ENCODE results near the gene FALEC. TPM values are rescaled to one million over a fixed set of nuclear protein-coding genes. Genes with fewer than 3 reads are reported as not detected.

FALEC gene
- total and polyA plus RNA-seq, 9 of the 15 experiments (the other 6 are each of a cell fraction or from before 2014, with no cell fraction given) = 0.15 to 1.8 (median 0.53) TPM; not detected in 5

GRCh38 chr1:150561974-150562445 lies 46.5 kb downstream of the FALEC start (continued):
- TF ChIP-seq, protein P1, sequence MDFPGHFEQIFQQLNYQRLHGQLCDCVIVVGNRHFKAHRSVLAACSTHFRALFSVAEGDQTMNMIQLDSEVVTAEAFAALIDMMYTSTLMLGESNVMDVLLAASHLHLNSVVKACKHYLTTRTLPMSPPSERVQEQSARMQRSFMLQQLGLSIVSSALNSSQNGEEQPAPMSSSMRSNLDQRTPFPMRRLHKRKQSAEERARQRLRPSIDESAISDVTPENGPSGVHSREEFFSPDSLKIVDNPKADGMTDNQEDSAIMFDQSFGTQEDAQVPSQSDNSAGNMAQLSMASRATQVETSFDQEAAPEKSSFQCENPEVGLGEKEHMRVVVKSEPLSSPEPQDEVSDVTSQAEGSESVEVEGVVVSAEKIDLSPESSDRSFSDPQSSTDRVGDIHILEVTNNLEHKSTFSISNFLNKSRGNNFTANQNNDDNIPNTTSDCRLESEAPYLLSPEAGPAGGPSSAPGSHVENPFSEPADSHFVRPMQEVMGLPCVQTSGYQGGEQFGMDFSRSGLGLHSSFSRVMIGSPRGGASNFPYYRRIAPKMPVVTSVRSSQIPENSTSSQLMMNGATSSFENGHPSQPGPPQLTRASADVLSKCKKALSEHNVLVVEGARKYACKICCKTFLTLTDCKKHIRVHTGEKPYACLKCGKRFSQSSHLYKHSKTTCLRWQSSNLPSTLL (IDR thresholded peaks at IDR 0.05) = no peak
- TF ChIP-seq RFX5 (IDR thresholded peaks at IDR 0.05; ENCODE audit: low read depth, low read length) (peak; percentile 98), KDM2B (CRISPR knock-in tag; IDR thresholded peaks at IDR 0.05) (no peak), ARID2 (IDR thresholded peaks at IDR 0.05) (no peak), WHSC1 (IDR thresholded peaks at IDR 0.05; ENCODE audit: low read length) (no peak), SMAD4 (CRISPR knock-in tag; conservative IDR thresholded peaks at IDR 0.05) (no peak), SAP30 (IDR thresholded peaks at IDR 0.05; ENCODE audit: borderline replicate concordance, insufficient read depth, low read depth, low read length, poor library complexity, severe bottlenecking) (peak; percentile 10), ZBTB8A (IDR thresholded peaks at IDR 0.05; ENCODE audit: partially characterized antibody) (no peak), TAF1 (IDR thresholded peaks at IDR 0.05; ENCODE audit: control insufficient read depth, extremely low read depth, insufficient read depth, low read length, severe bottlenecking) (peak; percentile 38), HOMEZ (CRISPR knock-in tag; IDR thresholded peaks at IDR 0.05) (no peak), TBL1XR1 (IDR thresholded peaks at IDR 0.05; ENCODE audit: low read length in 2 of 2) (peak in 1 of 2 experiments; percentile 61; a peak in 1 of 4 replicates), CCAR2 (IDR thresholded peaks at IDR 0.05; ENCODE audit: low read depth, low read length) (no peak), ARHGAP35 (IDR thresholded peaks at IDR 0.05; ENCODE audit: partially characterized antibody) (no peak), PML (IDR thresholded peaks at IDR 0.05; ENCODE audit: low read length) (no peak), ARID3B (CRISPR knock-in tag; IDR thresholded peaks at IDR 0.05; ENCODE audit: borderline replicate concordance) (no peak), ZNF384 (IDR thresholded peaks at IDR 0.05; ENCODE audit: low read depth, low read length) (no peak), MAFF (IDR thresholded peaks at IDR 0.05; ENCODE audit: low read length) (no peak)
- TF ChIP-seq, protein P2, sequence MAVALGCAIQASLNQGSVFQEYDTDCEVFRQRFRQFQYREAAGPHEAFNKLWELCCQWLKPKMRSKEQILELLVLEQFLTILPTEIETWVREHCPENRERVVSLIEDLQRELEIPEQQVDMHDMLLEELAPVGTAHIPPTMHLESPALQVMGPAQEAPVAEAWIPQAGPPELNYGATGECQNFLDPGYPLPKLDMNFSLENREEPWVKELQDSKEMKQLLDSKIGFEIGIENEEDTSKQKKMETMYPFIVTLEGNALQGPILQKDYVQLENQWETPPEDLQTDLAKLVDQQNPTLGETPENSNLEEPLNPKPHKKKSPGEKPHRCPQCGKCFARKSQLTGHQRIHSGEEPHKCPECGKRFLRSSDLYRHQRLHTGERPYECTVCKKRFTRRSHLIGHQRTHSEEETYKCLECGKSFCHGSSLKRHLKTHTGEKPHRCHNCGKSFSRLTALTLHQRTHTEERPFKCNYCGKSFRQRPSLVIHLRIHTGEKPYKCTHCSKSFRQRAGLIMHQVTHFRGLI (CRISPR knock-in tag; IDR thresholded peaks at IDR 0.05) = no peak
- TF ChIP-seq, protein P3, sequence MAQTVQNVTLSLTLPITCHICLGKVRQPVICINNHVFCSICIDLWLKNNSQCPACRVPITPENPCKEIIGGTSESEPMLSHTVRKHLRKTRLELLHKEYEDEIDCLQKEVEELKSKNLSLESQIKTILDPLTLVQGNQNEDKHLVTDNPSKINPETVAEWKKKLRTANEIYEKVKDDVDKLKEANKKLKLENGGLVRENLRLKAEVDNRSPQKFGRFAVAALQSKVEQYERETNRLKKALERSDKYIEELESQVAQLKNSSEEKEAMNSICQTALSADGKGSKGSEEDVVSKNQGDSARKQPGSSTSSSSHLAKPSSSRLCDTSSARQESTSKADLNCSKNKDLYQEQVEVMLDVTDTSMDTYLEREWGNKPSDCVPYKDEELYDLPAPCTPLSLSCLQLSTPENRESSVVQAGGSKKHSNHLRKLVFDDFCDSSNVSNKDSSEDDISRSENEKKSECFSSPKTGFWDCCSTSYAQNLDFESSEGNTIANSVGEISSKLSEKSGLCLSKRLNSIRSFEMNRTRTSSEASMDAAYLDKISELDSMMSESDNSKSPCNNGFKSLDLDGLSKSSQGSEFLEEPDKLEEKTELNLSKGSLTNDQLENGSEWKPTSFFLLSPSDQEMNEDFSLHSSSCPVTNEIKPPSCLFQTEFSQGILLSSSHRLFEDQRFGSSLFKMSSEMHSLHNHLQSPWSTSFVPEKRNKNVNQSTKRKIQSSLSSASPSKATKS (CRISPR knock-in tag; IDR thresholded peaks at IDR 0.05) = no peak

Data from K562 (cell line).